Peyer's patch (tissue), 4 donors: ENCODE measurements around the gene ARIH2. TPM values are rescaled to one million over a fixed set of nuclear protein-coding genes. Genes with fewer than 3 reads are reported as not detected.

Source experiments
- DNase-seq, 3 donors: peaks; one replicate each; pipeline ENCODE4 v3.0.0-alpha.2; 2017 to 2019
- H3K27ac ChIP-seq, 4 donors: fragments of 200-600 bp; sonication (generic); one replicate each; pipeline ENCODE4 v1.5.1; 2016 to 2019
- H3K27me3 ChIP-seq, 2 donors: fragments of 200-600 bp; sonication (generic); one replicate each; pipeline ENCODE4 v1.5.1; 2019
- H3K36me3 ChIP-seq, 3 donors: fragments of 200-600 bp; sonication (generic); one replicate each; pipeline ENCODE4 v1.5.1; 2016 to 2019
- H3K4me1 ChIP-seq, 4 donors: fragments of 200-600 bp; sonication (generic); one replicate each; pipeline ENCODE4 v1.5.1; 2016 to 2019
- H3K4me3 ChIP-seq, 4 donors: fragments of 200-600 bp; sonication (generic); 1 replicate in 3 of 4; 2 replicates in 1 of 4; pipeline ENCODE4 v1.5.1; 2016 to 2019; ENCODE audit warnings: mild to moderate bottlenecking in 1 of 4
- H3K9me3 ChIP-seq, 4 donors: fragments of 200-600 bp; sonication (generic); one replicate each; pipeline ENCODE4 v1.5.1; 2016 to 2019; ENCODE audit warnings: mild to moderate bottlenecking in 1 of 4
- POLR2A ChIP-seq, 2 donors: fragments of 450-650 bp; IDR thresholded peaks; one replicate each; pipeline ENCODE4 v1.5.1; 2017; ENCODE audit warnings: antibody characterized with exemption in 2 of 2, mild to moderate bottlenecking in 2 of 2, moderate library complexity in 2 of 2
- total RNA-seq, 4 donors: library from RNA; depleted of rRNA; stranded (reverse); fragments of >200 nt; gene quantifications; one replicate each; pipeline ENCODE4 v1.1.0, GENCODE V29; 2016
- TF ChIP-seq, protein P1 (sequence below), 6 experiments: fragments of 450-650 bp in 4 of 6; fragments of 200-600 bp in 2 of 6; sonication (generic) in 1 of 6; IDR thresholded peaks; one replicate each; pipeline ENCODE4 v1.5.1; 2017 to 2019; ENCODE audit warnings: antibody characterized with exemption in 6 of 6, mild to moderate bottlenecking in 3 of 6, moderate library complexity in 1 of 6

The ARIH2 gene
- total RNA-seq, 4 donors from 2014 or later, result 59.7 to 184 (median 111) TPM

DNA sequence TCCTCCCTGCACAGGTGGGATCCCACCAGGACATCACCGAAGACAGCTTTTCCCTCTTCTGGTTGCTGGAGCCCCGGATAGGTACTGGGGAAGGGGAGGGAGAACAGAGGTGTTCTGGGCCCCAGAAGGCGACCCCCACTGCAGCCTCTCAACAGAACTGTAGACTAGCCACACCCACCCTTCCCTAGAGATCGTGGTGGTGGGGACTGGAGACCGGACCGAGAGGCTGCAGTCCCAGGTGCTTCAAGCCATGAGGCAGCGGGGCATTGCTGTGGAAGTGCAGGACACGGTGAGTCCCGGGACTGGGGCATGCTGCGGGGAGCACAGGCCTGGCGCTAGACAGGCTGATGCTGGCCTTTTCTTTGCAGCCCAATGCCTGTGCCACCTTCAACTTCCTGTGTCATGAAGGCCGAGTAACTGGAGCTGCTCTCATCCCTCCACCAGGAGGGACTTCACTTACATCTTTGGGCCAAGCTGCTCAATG, 104.1 kb downstream of the ARIH2 start:
- Histone ChIP-seq H3K9me3 (no peaks in the 10 kb centered on the region), H3K27ac (peak overlapping the region; percentile 99 to 100 (median 100)), H3K4me3 (peak overlapping the region; percentile 73 to 95 (median 84)), H3K4me1 (peaks cover 0 to 33% (median 25%) of the 10 kb centered on the region in 4 donors), H3K27me3 (no peaks in the 10 kb centered on the region), H3K36me3 (peaks cover 0 to 36% (median 0%) of the 10 kb centered on the region in 3 donors)
- no peak for DNase-seq
- TF ChIP-seq POLR2A (IDR thresholded peaks at IDR 0.05), result no peak
- TF ChIP-seq, protein P1, sequence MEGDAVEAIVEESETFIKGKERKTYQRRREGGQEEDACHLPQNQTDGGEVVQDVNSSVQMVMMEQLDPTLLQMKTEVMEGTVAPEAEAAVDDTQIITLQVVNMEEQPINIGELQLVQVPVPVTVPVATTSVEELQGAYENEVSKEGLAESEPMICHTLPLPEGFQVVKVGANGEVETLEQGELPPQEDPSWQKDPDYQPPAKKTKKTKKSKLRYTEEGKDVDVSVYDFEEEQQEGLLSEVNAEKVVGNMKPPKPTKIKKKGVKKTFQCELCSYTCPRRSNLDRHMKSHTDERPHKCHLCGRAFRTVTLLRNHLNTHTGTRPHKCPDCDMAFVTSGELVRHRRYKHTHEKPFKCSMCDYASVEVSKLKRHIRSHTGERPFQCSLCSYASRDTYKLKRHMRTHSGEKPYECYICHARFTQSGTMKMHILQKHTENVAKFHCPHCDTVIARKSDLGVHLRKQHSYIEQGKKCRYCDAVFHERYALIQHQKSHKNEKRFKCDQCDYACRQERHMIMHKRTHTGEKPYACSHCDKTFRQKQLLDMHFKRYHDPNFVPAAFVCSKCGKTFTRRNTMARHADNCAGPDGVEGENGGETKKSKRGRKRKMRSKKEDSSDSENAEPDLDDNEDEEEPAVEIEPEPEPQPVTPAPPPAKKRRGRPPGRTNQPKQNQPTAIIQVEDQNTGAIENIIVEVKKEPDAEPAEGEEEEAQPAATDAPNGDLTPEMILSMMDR (IDR thresholded peaks at IDR 0.05), result no peak

GRCh38 chr3:49023775-49024174, 105.1 kb downstream of the ARIH2 start:
- no peak overlapping the region for H3K4me3 ChIP-seq
- no peaks in the 10 kb centered on the region for H3K9me3 ChIP-seq
- H3K4me1 ChIP-seq, result peaks cover 0 to 42% (median 25%) of the 10 kb centered on the region in 4 donors
- no peak for DNase-seq
- no peak for TF ChIP-seq POLR2A (IDR thresholded peaks at IDR 0.05)
- TF ChIP-seq, protein P1 (IDR thresholded peaks at IDR 0.05), result no peak
- no peaks in the 10 kb centered on the region for H3K27me3 ChIP-seq
- H3K27ac ChIP-seq, result no peak overlapping the region
- peaks cover 0 to 36% (median 0%) of the 10 kb centered on the region in 3 donors for H3K36me3 ChIP-seq

DNA sequence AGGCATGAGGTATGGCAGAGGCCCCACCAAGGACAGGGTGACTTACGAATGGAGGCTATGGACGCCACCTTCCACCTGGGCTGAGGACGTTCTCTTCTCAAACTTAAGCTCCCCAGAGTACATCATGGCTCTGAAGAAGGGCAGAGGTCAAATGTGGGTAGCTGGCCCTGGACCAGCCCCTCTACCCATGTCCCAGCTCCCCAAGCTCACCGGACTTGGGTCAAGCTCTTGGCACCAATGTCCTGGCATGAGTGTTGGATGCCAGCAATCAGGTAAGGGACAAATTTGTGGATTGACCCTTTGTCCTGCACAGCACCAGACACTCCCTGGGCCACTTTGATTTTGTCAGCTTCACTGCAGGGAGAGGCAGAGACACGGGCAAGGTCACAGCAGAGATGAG, 105.8 kb downstream of the ARIH2 start:
- no peaks in the 10 kb centered on the region for H3K9me3 ChIP-seq
- H3K4me1 ChIP-seq, result peaks cover 0 to 37% (median 22%) of the 10 kb centered on the region in 4 donors
- H3K4me3 ChIP-seq, result no peak overlapping the region
- H3K27me3 ChIP-seq, result no peaks in the 10 kb centered on the region
- TF ChIP-seq, protein P1 (IDR thresholded peaks at IDR 0.05), result no peak
- TF ChIP-seq POLR2A (IDR thresholded peaks at IDR 0.05), result no peak
- peaks cover 0 to 36% (median 0%) of the 10 kb centered on the region in 3 donors for H3K36me3 ChIP-seq
- H3K27ac ChIP-seq, result no peak overlapping the region
- no peak for DNase-seq

DNA sequence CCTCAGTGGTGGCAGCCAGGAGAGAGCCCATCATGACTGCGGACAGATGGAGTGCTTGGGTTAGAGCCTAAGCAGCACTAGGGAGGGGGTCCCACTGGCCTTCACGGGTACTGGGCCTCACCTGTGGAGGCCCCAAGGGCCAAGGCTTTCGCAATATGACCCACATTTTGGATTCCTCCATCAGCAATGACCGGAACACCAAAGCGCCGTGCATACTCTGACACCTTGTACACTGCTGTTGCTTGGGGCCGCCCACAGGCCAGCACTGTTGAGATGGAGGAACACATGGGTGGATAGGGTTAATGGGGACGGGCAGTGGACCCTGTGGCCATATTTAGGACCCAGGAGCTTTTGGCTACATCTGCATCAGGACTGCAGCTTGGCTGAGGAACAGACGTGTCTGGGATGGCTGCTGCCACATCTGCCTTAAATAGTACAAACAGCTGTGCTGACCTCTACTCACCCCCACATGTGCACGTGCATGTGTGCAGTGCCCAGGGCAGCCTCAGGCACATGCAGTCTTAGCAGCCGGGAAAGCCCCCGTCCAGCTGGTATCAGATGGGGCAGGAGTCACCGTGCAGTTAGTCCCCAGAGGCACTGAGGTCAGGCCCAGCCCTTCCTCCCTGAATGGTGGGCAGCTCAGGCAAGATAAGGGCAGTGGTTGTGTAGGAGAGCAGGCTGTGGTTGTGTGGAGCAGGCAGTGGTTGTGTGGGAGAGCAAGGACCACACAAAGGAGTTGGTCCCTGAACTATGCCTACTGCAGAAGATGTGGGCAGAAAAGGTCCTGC, 106.6 kb downstream of the ARIH2 start:
- Histone ChIP-seq H3K4me1 (peaks cover 0 to 30% (median 18%) of the 10 kb centered on the region in 4 donors), H3K36me3 (peaks cover 0 to 37% (median 0%) of the 10 kb centered on the region in 3 donors), H3K27ac (no peak overlapping the region), H3K9me3 (no peaks in the 10 kb centered on the region), H3K27me3 (no peaks in the 10 kb centered on the region), H3K4me3 (no peak overlapping the region)
- TF ChIP-seq, protein P1 (IDR thresholded peaks at IDR 0.05), result no peak
- no peak for TF ChIP-seq POLR2A (IDR thresholded peaks at IDR 0.05)
- no peak for DNase-seq

DNA sequence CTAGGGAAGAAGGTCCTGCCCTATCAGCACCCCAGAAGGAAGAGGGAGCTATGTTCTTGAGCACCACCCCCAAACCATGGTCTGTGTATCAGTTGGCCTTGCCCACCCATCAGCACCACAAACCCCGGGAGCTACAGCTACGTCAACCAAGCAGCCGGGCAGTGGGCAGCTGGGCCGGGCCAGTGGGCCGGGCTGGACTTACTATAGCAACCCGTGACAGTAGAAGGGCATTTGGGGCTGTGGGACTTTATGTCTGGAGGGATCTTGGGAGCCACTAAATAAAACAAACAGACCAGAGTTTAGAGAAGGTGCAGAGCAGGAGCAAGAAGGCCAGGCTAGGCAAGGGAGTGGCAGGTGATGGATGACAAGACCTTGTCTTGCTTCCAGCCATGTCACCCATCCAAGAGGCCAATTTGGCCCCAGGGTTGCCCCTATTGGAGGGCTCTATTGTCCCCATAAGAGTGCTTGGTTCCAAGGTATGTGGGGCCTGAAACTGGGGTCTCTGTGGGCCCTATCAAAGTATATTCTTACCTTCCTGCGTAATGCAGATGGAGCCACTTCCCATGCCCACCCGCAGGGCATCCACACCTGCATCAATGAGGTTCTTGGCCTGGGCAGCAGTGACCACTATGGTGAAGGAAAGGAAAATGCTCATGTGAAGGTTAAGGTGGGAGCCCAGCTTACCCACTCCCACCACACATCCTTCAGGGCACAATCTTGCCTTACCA, 107.3 kb downstream of the ARIH2 start:
- H3K4me3 ChIP-seq, result no peak overlapping the region
- no peak overlapping the region for H3K27ac ChIP-seq
- TF ChIP-seq POLR2A (IDR thresholded peaks at IDR 0.05), result no peak
- TF ChIP-seq, protein P1 (IDR thresholded peaks at IDR 0.05), result no peak
- H3K4me1 ChIP-seq, result peaks cover 0 to 25% (median 14%) of the 10 kb centered on the region in 4 donors
- H3K36me3 ChIP-seq, result peaks cover 0 to 43% (median 0%) of the 10 kb centered on the region in 3 donors
- H3K9me3 ChIP-seq, result no peaks in the 10 kb centered on the region
- DNase-seq, result no peak
- no peaks in the 10 kb centered on the region for H3K27me3 ChIP-seq
